HAP-1 (cell line): Measurements from ENCODE around the gene CACNA1A.

ENCODE experiments used
- DNase-seq, 2 experiments: peaks; one replicate each; pipeline ENCODE4 v3.0.0-alpha.2; 2016 to 2020; ENCODE audit warnings: low spot score in 2 of 2
- H3K27me3 ChIP-seq: fragments of 250-450 bp; sonication (Bioruptor Pico); 2 replicates; pipeline ENCODE4 v1.5.1; 2020; ENCODE audit warnings: low read depth, mild to moderate bottlenecking, moderate library complexity
- H3K36me3 ChIP-seq: fragments of 250-450 bp; sonication (Bioruptor Pico); replicated peaks from 2 replicates; pipeline ENCODE4 v1.5.1; 2020; ENCODE audit warnings: mild to moderate bottlenecking
- H3K4me1 ChIP-seq: fragments of 250-450 bp; sonication (Bioruptor Pico); 2 replicates; pipeline ENCODE4 v1.5.1; 2020; ENCODE audit warnings: mild to moderate bottlenecking
- H3K4me3 ChIP-seq: fragments of 250-450 bp; sonication (Bioruptor Pico); 2 replicates; pipeline ENCODE4 v1.5.1; 2020; ENCODE audit warnings: mild to moderate bottlenecking, moderate library complexity
- H3K9me3 ChIP-seq: fragments of 250-450 bp; sonication (Bioruptor Pico); 2 replicates; pipeline ENCODE4 v1.5.1; 2020; ENCODE audit warnings: mild to moderate bottlenecking, moderate library complexity
- in situ Hi-C: fragments of 300-500 bp; cut with MboI; formaldehyde crosslinking; loops from 3 replicates; pipeline ENCODE4 v1.14.3; 2020; ENCODE audit warnings: low sequenced_read_pairs, inconsistent platforms, mixed read lengths

CACNA1A gene

GRCh38 chr19:13476071-13476470, 30.2 kb downstream of the CACNA1A start:
- Histone ChIP-seq H3K36me3 (no peaks in the 10 kb centered on the region), H3K27me3 (no peaks in the 10 kb centered on the region), H3K4me3 (no peak overlapping the region), H3K9me3 (no peaks in the 10 kb centered on the region), H3K4me1 (no peaks in the 10 kb centered on the region)
- no peak for DNase-seq
- in situ Hi-C loops: no loop called here

- in situ Hi-C loops: no loop called here
- no peaks in the 10 kb centered on the region for H3K36me3 ChIP-seq
- no peak for DNase-seq
- no peaks in the 10 kb centered on the region for H3K9me3 ChIP-seq
- no peak overlapping the region for H3K4me3 ChIP-seq
- H3K4me1 ChIP-seq: no peaks in the 10 kb centered on the region
- no peaks in the 10 kb centered on the region for H3K27me3 ChIP-seq
Observed at GRCh38 chr19:13475044-13475443, 31.2 kb downstream of the CACNA1A start.

- Histone ChIP-seq H3K4me1 (no peaks in the 10 kb centered on the region), H3K36me3 (no peaks in the 10 kb centered on the region), H3K27me3 (no peaks in the 10 kb centered on the region), H3K9me3 (no peaks in the 10 kb centered on the region), H3K4me3 (no peak overlapping the region)
- in situ Hi-C loops: no loop called here
- no peak for DNase-seq
Observed at GRCh38 chr19:13466697-13467096, 39.6 kb downstream of the CACNA1A start.

GRCh38 chr19:13463296-13463695, 43.0 kb downstream of the CACNA1A start:
- Histone ChIP-seq H3K9me3 (no peaks in the 10 kb centered on the region), H3K36me3 (no peaks in the 10 kb centered on the region), H3K27me3 (no peaks in the 10 kb centered on the region), H3K4me3 (no peak overlapping the region), H3K4me1 (no peaks in the 10 kb centered on the region)
- DNase-seq: peak in 1 of 2 experiments; percentile 56
- in situ Hi-C loops: no loop called here

GRCh38 chr19:13461536-13461935, 44.7 kb downstream of the CACNA1A start:
- no peaks in the 10 kb centered on the region for H3K9me3 ChIP-seq
- H3K27me3 ChIP-seq: no peaks in the 10 kb centered on the region
- no peak for DNase-seq
- no peaks in the 10 kb centered on the region for H3K4me1 ChIP-seq
- no peaks in the 10 kb centered on the region for H3K36me3 ChIP-seq
- no peak overlapping the region for H3K4me3 ChIP-seq
- in situ Hi-C loops: no loop called here

- H3K27me3 ChIP-seq: no peaks in the 10 kb centered on the region
- no peak overlapping the region for H3K4me3 ChIP-seq
- in situ Hi-C loops: no loop called here
- no peak for DNase-seq
- H3K36me3 ChIP-seq: no peaks in the 10 kb centered on the region
- no peaks in the 10 kb centered on the region for H3K4me1 ChIP-seq
- no peaks in the 10 kb centered on the region for H3K9me3 ChIP-seq
Observed at GRCh38 chr19:13460045-13460444, 46.2 kb downstream of the CACNA1A start.

- no peaks in the 10 kb centered on the region for H3K9me3 ChIP-seq
- no peaks in the 10 kb centered on the region for H3K4me1 ChIP-seq
- no peak overlapping the region for H3K4me3 ChIP-seq
- H3K27me3 ChIP-seq: no peaks in the 10 kb centered on the region
- in situ Hi-C loops: no loop called here
- H3K36me3 ChIP-seq: no peaks in the 10 kb centered on the region
- DNase-seq: no peak
Observed at GRCh38 chr19:13459351-13459750, 46.9 kb downstream of the CACNA1A start.

GRCh38 chr19:13451434-13451995, 54.8 kb downstream of the CACNA1A start:
- in situ Hi-C loops: no loop called here
- DNase-seq: no peak

GRCh38 chr19:13447978-13448377, 58.3 kb downstream of the CACNA1A start:
- no peaks in the 10 kb centered on the region for H3K4me1 ChIP-seq
- H3K27me3 ChIP-seq: no peaks in the 10 kb centered on the region
- DNase-seq: no peak
- H3K9me3 ChIP-seq: no peaks in the 10 kb centered on the region
- in situ Hi-C loops: no loop called here
- H3K4me3 ChIP-seq: no peak overlapping the region
- H3K36me3 ChIP-seq: no peaks in the 10 kb centered on the region

More at GRCh38 chr19:13451434-13451995, 54.8 kb downstream of the CACNA1A start:
- Histone ChIP-seq H3K9me3 (no peaks in the 10 kb centered on the region), H3K4me3 (no peak overlapping the region), H3K27me3 (no peaks in the 10 kb centered on the region), H3K36me3 (no peaks in the 10 kb centered on the region), H3K4me1 (no peaks in the 10 kb centered on the region)

- no peak overlapping the region for H3K4me3 ChIP-seq
- DNase-seq: peak; percentile 15 to 69
- H3K4me1 ChIP-seq: no peaks in the 10 kb centered on the region
- in situ Hi-C loops: no loop called here
- no peaks in the 10 kb centered on the region for H3K9me3 ChIP-seq
- H3K36me3 ChIP-seq: no peaks in the 10 kb centered on the region
- H3K27me3 ChIP-seq: no peaks in the 10 kb centered on the region
Observed at GRCh38 chr19:13441810-13442512, 64.3 kb downstream of the CACNA1A start.

- no peaks in the 10 kb centered on the region for H3K27me3 ChIP-seq
- H3K4me1 ChIP-seq: no peaks in the 10 kb centered on the region
- H3K36me3 ChIP-seq: no peaks in the 10 kb centered on the region
- in situ Hi-C loops: no loop called here
- DNase-seq: no peak
- H3K9me3 ChIP-seq: no peaks in the 10 kb centered on the region
- no peak overlapping the region for H3K4me3 ChIP-seq
Observed at GRCh38 chr19:13437919-13438618, 68.2 kb downstream of the CACNA1A start.

GRCh38 chr19:13436352-13436751, 69.9 kb downstream of the CACNA1A start:
- Histone ChIP-seq H3K36me3 (no peaks in the 10 kb centered on the region), H3K4me1 (no peaks in the 10 kb centered on the region), H3K27me3 (no peaks in the 10 kb centered on the region), H3K9me3 (no peaks in the 10 kb centered on the region), H3K4me3 (no peak overlapping the region)
- in situ Hi-C loops: no loop called here
- no peak for DNase-seq

- H3K9me3 ChIP-seq: no peaks in the 10 kb centered on the region
- peak; percentile 14 to 68 for DNase-seq
Observed at GRCh38 chr19:13430790-13431582, 75.3 kb downstream of the CACNA1A start.

More at GRCh38 chr19:13430790-13431582, 75.3 kb downstream of the CACNA1A start:
- no peaks in the 10 kb centered on the region for H3K36me3 ChIP-seq
- in situ Hi-C loops: loop anchor here (5.0 kb wide), 1 partner anchor 154 kb away; no protein-coding TSS in a partner anchor
- no peaks in the 10 kb centered on the region for H3K4me1 ChIP-seq
- no peak overlapping the region for H3K4me3 ChIP-seq
- H3K27me3 ChIP-seq: no peaks in the 10 kb centered on the region
